T-cell (primary cell): ENCODE measurements around the gene PRKN. TPM values are rescaled to one million over a fixed set of nuclear protein-coding genes. Genes with fewer than 3 reads are reported as not detected.

ENCODE experiments used
- ATAC-seq, 4 experiments: fragments of 200-7000 bp in 3 of 4; fragments of 150-1000 bp in 1 of 4; cut with Tn5 transposase; replicated peaks in 1 of 4; 1 replicate in 3 of 4; 2 replicates in 1 of 4; pipeline ENCODE4 v1.10.0; 2021; ENCODE audit warnings: moderate library complexity in 3 of 4, mild to moderate bottlenecking in 2 of 4, moderate number of reproducible peaks in 1 of 4
- CTCF ChIA-PET, 2 donors: fragments of 300-600 bp; sonication (Branson Sonifier 250); formaldehyde crosslinking; loops; one replicate each; lab custom pipeline; 2022; ENCODE audit warnings: antibody characterized with exemption in 2 of 2; lab: Charles Lee
- POLR2A ChIA-PET, 2 donors: fragments of 300-600 bp; sonication (Branson Sonifier 250); formaldehyde crosslinking; loops; one replicate each; lab custom pipeline; 2022; ENCODE audit warnings: antibody characterized with exemption in 2 of 2; lab: Charles Lee
- DNase-seq, 35 experiments: peaks; one replicate each; pipeline versions ENCODE4 v3.0.0 to v3.0.0-alpha.2; 2013 to 2023
- H3K27ac ChIP-seq: one replicate; pipeline ENCODE4 v1.5.1; 2013; ENCODE audit warnings: low read length
- H3K27me3 ChIP-seq, 2 experiments: replicated peaks in 1 of 2; 1 replicate in 1 of 2; 2 replicates in 1 of 2; pipeline versions ENCODE4 v1.6.1 to v1.7.0; 2013; ENCODE audit warnings: low read length in 1 of 2, mixed read lengths in 1 of 2; ENCODE audit not compliant: control insufficient read depth in 2 of 2, insufficient read depth in 2 of 2; ENCODE audit errors: extremely low read depth in 1 of 2
- H3K36me3 ChIP-seq, 2 donors: 1 replicate in 1 of 2; 2 replicates in 1 of 2; pipeline versions ENCODE4 v1.6.1 to v1.7.0; 2013; ENCODE audit warnings: low read length in 1 of 2; ENCODE audit not compliant: control insufficient read depth in 2 of 2, insufficient read depth in 1 of 2; ENCODE audit errors: extremely low read depth in 1 of 2
- H3K4me1 ChIP-seq, 2 experiments: 1 replicate in 1 of 2; 2 replicates in 1 of 2; pipeline versions ENCODE4 v1.6.1 to v1.7.0; 2013; ENCODE audit warnings: low read length in 2 of 2, mixed read lengths in 1 of 2; ENCODE audit not compliant: insufficient read depth in 2 of 2, control insufficient read depth in 1 of 2; ENCODE audit errors: extremely low read depth in 1 of 2
- H3K4me3 ChIP-seq, 2 donors: 1 replicate in 1 of 2; 2 replicates in 1 of 2; pipeline versions ENCODE4 v1.5.1 to v1.7.0; 2013; ENCODE audit warnings: mild to moderate bottlenecking in 2 of 2, low read length in 1 of 2, moderate library complexity in 1 of 2; ENCODE audit not compliant: control insufficient read depth in 1 of 2; ENCODE audit errors: extremely low read depth in 1 of 2
- H3K9me3 ChIP-seq: 2 replicates; pipeline ENCODE4 v1.7.0; 2013
- H3K27ac Mint-ChIP-seq, 2 donors: one replicate each; pipeline ENCODE4 v1.8.0; 2020 to 2021; ENCODE audit warnings: mild to moderate bottlenecking in 2 of 2, mixed read lengths in 2 of 2
- H3K27me3 Mint-ChIP-seq, 2 donors: one replicate each; pipeline ENCODE4 v1.8.0; 2021 to 2022; ENCODE audit warnings: mixed read lengths in 2 of 2
- H3K36me3 Mint-ChIP-seq: one replicate; pipeline ENCODE4 v1.8.0; 2021; ENCODE audit warnings: mixed read lengths
- H3K4me1 Mint-ChIP-seq, 3 donors: one replicate each; pipeline ENCODE4 v1.8.0; 2020 to 2022; ENCODE audit warnings: mixed read lengths in 3 of 3, mild to moderate bottlenecking in 1 of 3
- H3K4me3 Mint-ChIP-seq, 3 donors: one replicate each; pipeline ENCODE4 v1.8.0; 2020 to 2022; ENCODE audit warnings: mild to moderate bottlenecking in 3 of 3, mixed read lengths in 3 of 3, moderate library complexity in 3 of 3
- H3K9me3 Mint-ChIP-seq, 3 donors: one replicate each; pipeline ENCODE4 v1.8.0; 2020 to 2022; ENCODE audit warnings: mixed read lengths in 3 of 3
- WGBS: methylation state at CpG from one replicate; pipeline ENCODE4 v1.1.5; 2013; ENCODE audit warnings: missing lambda C conversion rate; ENCODE audit not compliant: insufficient coverage; 5-methylcytosine and 5-hydroxymethylcytosine counted together
- total RNA-seq, 35 experiments: library from RNA in 6 of 35; stranded (reverse) in 6 of 35; fragments of 120-200 nt in 1 of 35; gene quantifications; one replicate each; pipeline versions ENCODE4 v1.2.1 to v1.2.4 and lab custom pipeline; 2013 to 2026

PRKN gene
- total RNA-seq, 5 donors from 2014 or later (not counting 1 experiment from before 2014, with no cell fraction given) = 3.4 to 7.7 (median 6.1) TPM

GRCh38 chr6:162264581-162264980 lies 463.0 kb downstream of the PRKN start:
- Mint-ChIP-seq H3K4me3 (no peak overlapping the region), H3K9me3 (peaks cover 0 to 7% (median 5%) of the 10 kb centered on the region in 3 donors), H3K27ac (no peak overlapping the region), H3K36me3 (peaks cover 12% of the 10 kb centered on the region), H3K27me3 (no peaks in the 10 kb centered on the region), H3K4me1 (no peaks in the 10 kb centered on the region)
- Histone ChIP-seq H3K36me3 (no peaks in the 10 kb centered on the region), H3K4me3 (no peak overlapping the region), H3K27ac (no peak overlapping the region), H3K27me3 (no peaks in the 10 kb centered on the region), H3K9me3 (no peaks in the 10 kb centered on the region), H3K4me1 (no peaks in the 10 kb centered on the region)
- CTCF ChIA-PET = no interaction called here
- WGBS = 88% methylated on average over 5 of the region's 6 CpGs
- POLR2A ChIA-PET = interaction anchor here in 1 of 2 donors (0.6 kb wide), 1 partner anchor 713 kb away, joined by 3 read pairs; no protein-coding TSS in a partner anchor
- ATAC-seq = no peak
- DNase-seq = no peak

GRCh38 chr6:162262466-162263196 lies 464.9 kb downstream of the PRKN start:
- H3K36me3 Mint-ChIP-seq = peaks cover 23% of the 10 kb centered on the region
- ATAC-seq (no peak), DNase-seq (no peak)
- no peaks in the 10 kb centered on the region for H3K36me3 ChIP-seq
- H3K27me3 Mint-ChIP-seq = no peaks in the 10 kb centered on the region
- CTCF ChIA-PET = no interaction called here
- H3K4me1 Mint-ChIP-seq = no peaks in the 10 kb centered on the region
- H3K4me1 ChIP-seq = no peaks in the 10 kb centered on the region
- H3K27ac Mint-ChIP-seq = no peak overlapping the region
- no peak overlapping the region for H3K4me3 ChIP-seq
- peaks cover 0 to 7% (median 5%) of the 10 kb centered on the region in 3 donors for H3K9me3 Mint-ChIP-seq
- H3K27me3 ChIP-seq = no peaks in the 10 kb centered on the region
- POLR2A ChIA-PET = no interaction called here
- no peak overlapping the region for H3K4me3 Mint-ChIP-seq
- WGBS = 89% methylated on average over 5 of the region's 15 CpGs
- no peaks in the 10 kb centered on the region for H3K9me3 ChIP-seq
- H3K27ac ChIP-seq = no peak overlapping the region

GRCh38 chr6:162261598-162261997 lies 466.0 kb downstream of the PRKN start:
- H3K36me3 ChIP-seq = no peaks in the 10 kb centered on the region
- ChIA-PET CTCF (no interaction called here), POLR2A (no interaction called here)
- no peak for DNase-seq
- no peak for ATAC-seq
- Mint-ChIP-seq H3K4me3 (no peak overlapping the region), H3K27ac (no peak overlapping the region), H3K27me3 (no peaks in the 10 kb centered on the region), H3K36me3 (peaks cover 24% of the 10 kb centered on the region), H3K9me3 (peaks cover 0 to 7% (median 5%) of the 10 kb centered on the region in 3 donors), H3K4me1 (no peaks in the 10 kb centered on the region)
- H3K9me3 ChIP-seq = no peaks in the 10 kb centered on the region
- H3K27me3 ChIP-seq = no peaks in the 10 kb centered on the region
- H3K4me3 ChIP-seq = no peak overlapping the region
- WGBS = no CpG with 5 or more reads among the region's 1 CpG
- H3K27ac ChIP-seq = no peak overlapping the region
- H3K4me1 ChIP-seq = no peaks in the 10 kb centered on the region

GRCh38 chr6:162260027-162260426 lies 467.5 kb downstream of the PRKN start:
- POLR2A ChIA-PET = no interaction called here

GRCh38 chr6:162258647-162259046 lies 468.9 kb downstream of the PRKN start:
- Mint-ChIP-seq H3K36me3 (peaks cover 16% of the 10 kb centered on the region), H3K27me3 (no peaks in the 10 kb centered on the region), H3K27ac (no peak overlapping the region), H3K9me3 (peaks cover 0 to 3% (median 3%) of the 10 kb centered on the region in 3 donors), H3K4me3 (no peak overlapping the region), H3K4me1 (no peaks in the 10 kb centered on the region)
- H3K4me3 ChIP-seq = no peak overlapping the region
- ChIA-PET POLR2A (no interaction called here), CTCF (no interaction called here)
- no peaks in the 10 kb centered on the region for H3K27me3 ChIP-seq
- WGBS = 81% methylated on average over 7 of the region's 7 CpGs
- no peak overlapping the region for H3K27ac ChIP-seq
- no peaks in the 10 kb centered on the region for H3K36me3 ChIP-seq
- DNase-seq (no peak), ATAC-seq (no peak)
- H3K4me1 ChIP-seq = no peaks in the 10 kb centered on the region
- H3K9me3 ChIP-seq = no peaks in the 10 kb centered on the region

More at GRCh38 chr6:162260027-162260426, 467.5 kb downstream of the PRKN start:
- no peaks in the 10 kb centered on the region for H3K36me3 ChIP-seq
- H3K4me1 ChIP-seq = no peaks in the 10 kb centered on the region
- no peaks in the 10 kb centered on the region for H3K27me3 ChIP-seq
- CTCF ChIA-PET = no interaction called here
- H3K4me3 ChIP-seq = no peak overlapping the region
- no peaks in the 10 kb centered on the region for H3K27me3 Mint-ChIP-seq
- H3K9me3 Mint-ChIP-seq = peaks cover 0 to 8% (median 5%) of the 10 kb centered on the region in 3 donors
- ATAC-seq (no peak), DNase-seq (no peak)
- H3K27ac ChIP-seq = no peak overlapping the region
- H3K27ac Mint-ChIP-seq = no peak overlapping the region
- H3K36me3 Mint-ChIP-seq = peaks cover 24% of the 10 kb centered on the region
- no peaks in the 10 kb centered on the region for H3K9me3 ChIP-seq
- H3K4me1 Mint-ChIP-seq = no peaks in the 10 kb centered on the region
- no peak overlapping the region for H3K4me3 Mint-ChIP-seq
- WGBS = no CpG with 5 or more reads among the region's 1 CpG

- no peaks in the 10 kb centered on the region for H3K36me3 ChIP-seq
- peaks cover 0 to 3% (median 0%) of the 10 kb centered on the region in 3 donors for H3K9me3 Mint-ChIP-seq
- WGBS = 65% methylated on average over 2 of the region's 3 CpGs
- no peak overlapping the region for H3K27ac Mint-ChIP-seq
- DNase-seq (no peak), ATAC-seq (no peak)
- no peaks in the 10 kb centered on the region for H3K27me3 Mint-ChIP-seq
- no peak overlapping the region for H3K4me3 Mint-ChIP-seq
- ChIA-PET CTCF (no interaction called here), POLR2A (interaction anchor here in 1 of 2 donors (0.5 kb wide), 1 partner anchor 57 kb away, joined by 3 read pairs; no protein-coding TSS in a partner anchor)
- H3K4me3 ChIP-seq = no peak overlapping the region
- no peaks in the 10 kb centered on the region for H3K4me1 ChIP-seq
- peaks cover 12% of the 10 kb centered on the region for H3K36me3 Mint-ChIP-seq
- H3K4me1 Mint-ChIP-seq = no peaks in the 10 kb centered on the region
- no peaks in the 10 kb centered on the region for H3K9me3 ChIP-seq
- no peak overlapping the region for H3K27ac ChIP-seq
- H3K27me3 ChIP-seq = no peaks in the 10 kb centered on the region
Observed at GRCh38 chr6:162256361-162256760, 471.2 kb downstream of the PRKN start.
